WTC11 (cell line): Measurements from ENCODE around the gene PARK7. TPM values are rescaled to one million over a fixed set of nuclear protein-coding genes. Genes with fewer than 3 reads are reported as not detected.

ENCODE experiments used
- ATAC-seq: fragments of 200-7000 bp; cut with Tn5 transposase; 2 replicates; pipeline ENCODE4 v1.10.0; 2021; ENCODE audit warnings: mild to moderate bottlenecking, moderate library complexity
- CTCF ChIA-PET: fragments of 300-600 bp; sonication (Branson Sonifier 250); formaldehyde crosslinking; loops from one replicate; lab custom pipeline; 2021; ENCODE audit warnings: antibody characterized with exemption; lab: Charles Lee
- POLR2A ChIA-PET: fragments of 350-600 bp; sonication (Branson Sonifier 250); formaldehyde crosslinking; loops from one replicate; lab custom pipeline; 2021; ENCODE audit warnings: antibody characterized with exemption; lab: Charles Lee
- DNase-seq: peaks from one replicate; pipeline ENCODE4 v3.0.0; 2021; ENCODE audit warnings: low spot score
- H3K27ac Mint-ChIP-seq: 2 replicates; pipeline ENCODE4 v1.8.0; 2021; ENCODE audit warnings: mixed read lengths
- H3K27me3 Mint-ChIP-seq: 2 replicates; pipeline ENCODE4 v1.8.0; 2021; ENCODE audit warnings: low read depth, mild to moderate bottlenecking, moderate library complexity, mixed read lengths
- H3K36me3 Mint-ChIP-seq: 2 replicates; pipeline ENCODE4 v1.8.0; 2021; ENCODE audit warnings: mixed read lengths
- H3K4me1 Mint-ChIP-seq: 2 replicates; pipeline ENCODE4 v1.8.0; 2022; ENCODE audit warnings: mixed read lengths
- H3K4me3 Mint-ChIP-seq: 2 replicates; pipeline ENCODE4 v1.8.0; 2021; ENCODE audit warnings: mild to moderate bottlenecking, moderate library complexity, mixed read lengths
- H3K9me3 Mint-ChIP-seq: 2 replicates; pipeline ENCODE4 v1.8.0; 2021; ENCODE audit warnings: mixed read lengths
- AR ChIP-seq: fragments of 250-450 bp; sonication (Bioruptor Pico); IDR thresholded peaks from 2 replicates; pipeline ENCODE4 v1.9.0; 2021; ENCODE audit warnings: mild to moderate bottlenecking
- ATF6 ChIP-seq: sonication (generic); formaldehyde crosslinking; IDR thresholded peaks from 2 replicates; pipeline ENCODE4 v1.8.1; 2023; ENCODE audit warnings: mild to moderate bottlenecking, missing genetic modification reagents
- CREM ChIP-seq: sonication (generic); formaldehyde crosslinking; IDR thresholded peaks from 2 replicates; pipeline ENCODE4 v1.8.1; 2022; ENCODE audit warnings: mild to moderate bottlenecking, missing genetic modification reagents, moderate library complexity
- ESRRA ChIP-seq: sonication (generic); formaldehyde crosslinking; IDR thresholded peaks from 2 replicates; pipeline ENCODE4 v1.8.1; 2022; ENCODE audit warnings: mild to moderate bottlenecking, missing genetic modification reagents, borderline replicate concordance
- FOXJ3 ChIP-seq: sonication (generic); formaldehyde crosslinking; IDR thresholded peaks from 2 replicates; pipeline ENCODE4 v1.9.0; 2021; ENCODE audit warnings: missing genetic modification reagents, mild to moderate bottlenecking, borderline replicate concordance
- FOXK1 ChIP-seq: sonication (generic); formaldehyde crosslinking; IDR thresholded peaks from 2 replicates; pipeline ENCODE4 v1.8.0; 2022; ENCODE audit warnings: mild to moderate bottlenecking, moderate library complexity, missing genetic modification reagents
- FOXP1 ChIP-seq: sonication (generic); formaldehyde crosslinking; IDR thresholded peaks from 2 replicates; pipeline ENCODE4 v1.8.0; 2022; ENCODE audit warnings: missing genetic modification reagents, mild to moderate bottlenecking, moderate library complexity, borderline replicate concordance
- FOXP4 ChIP-seq: sonication (generic); formaldehyde crosslinking; IDR thresholded peaks from 2 replicates; pipeline ENCODE4 v1.8.0; 2022; ENCODE audit warnings: mild to moderate bottlenecking, missing genetic modification reagents
- GABPB1 ChIP-seq: sonication (generic); formaldehyde crosslinking; IDR thresholded peaks from 2 replicates; pipeline ENCODE4 v1.8.1; 2023; ENCODE audit warnings: mild to moderate bottlenecking, missing genetic modification reagents
- IRF2 ChIP-seq: sonication (generic); formaldehyde crosslinking; IDR thresholded peaks from 2 replicates; pipeline ENCODE4 v1.8.0; 2022; ENCODE audit warnings: low read depth, missing genetic modification reagents, borderline replicate concordance
- MLX ChIP-seq: sonication (generic); formaldehyde crosslinking; IDR thresholded peaks from 2 replicates; pipeline ENCODE4 v1.8.1; 2023; ENCODE audit warnings: mild to moderate bottlenecking, missing genetic modification reagents, moderate library complexity
- MYBL2 ChIP-seq: sonication (generic); formaldehyde crosslinking; IDR thresholded peaks from 2 replicates; pipeline ENCODE4 v1.8.1; 2023; ENCODE audit warnings: mild to moderate bottlenecking, moderate library complexity, missing genetic modification reagents
- NFYB ChIP-seq: sonication (generic); formaldehyde crosslinking; conservative IDR thresholded peaks from 2 replicates; pipeline ENCODE4 v1.8.0; 2022; ENCODE audit warnings: low read depth, missing genetic modification reagents
- NR3C1 ChIP-seq: sonication (generic); formaldehyde crosslinking; conservative IDR thresholded peaks from 2 replicates; pipeline ENCODE4 v1.8.1; 2023; ENCODE audit warnings: low read depth, mild to moderate bottlenecking, missing genetic modification reagents
- OVOL2 ChIP-seq: fragments of 250-450 bp; sonication (Bioruptor Pico); IDR thresholded peaks from 2 replicates; pipeline ENCODE4 v1.9.0; 2021; ENCODE audit warnings: mild to moderate bottlenecking, borderline replicate concordance
- PRRX2 ChIP-seq: fragments of 250-450 bp; sonication (Bioruptor Pico); IDR thresholded peaks from 2 replicates; pipeline ENCODE4 v1.8.0; 2021; ENCODE audit warnings: mild to moderate bottlenecking
- SP1 ChIP-seq: sonication (generic); formaldehyde crosslinking; conservative IDR thresholded peaks from 2 replicates; pipeline ENCODE4 v1.8.1; 2022; ENCODE audit warnings: missing genetic modification reagents
- TEAD1 ChIP-seq: sonication (generic); formaldehyde crosslinking; IDR thresholded peaks from 2 replicates; pipeline ENCODE4 v1.8.0; 2022; ENCODE audit warnings: mild to moderate bottlenecking, missing genetic modification reagents
- TEAD4 ChIP-seq: sonication (generic); formaldehyde crosslinking; IDR thresholded peaks from 2 replicates; pipeline ENCODE4 v1.8.0; 2022; ENCODE audit warnings: mild to moderate bottlenecking, missing genetic modification reagents
- USF1 ChIP-seq: sonication (generic); formaldehyde crosslinking; IDR thresholded peaks from 2 replicates; pipeline ENCODE4 v1.8.0; 2022; ENCODE audit warnings: mild to moderate bottlenecking, missing genetic modification reagents
- ZBTB43 ChIP-seq: sonication (generic); formaldehyde crosslinking; IDR thresholded peaks from 2 replicates; pipeline ENCODE4 v1.8.1; 2023; ENCODE audit warnings: mild to moderate bottlenecking, missing genetic modification reagents
- ZNF121 ChIP-seq: sonication (generic); formaldehyde crosslinking; IDR thresholded peaks from 2 replicates; pipeline ENCODE4 v1.8.0; 2023; ENCODE audit warnings: missing genetic modification reagents
- ZNF138 ChIP-seq: sonication (generic); formaldehyde crosslinking; conservative IDR thresholded peaks from 2 replicates; pipeline ENCODE4 v1.8.1; 2022; ENCODE audit warnings: mild to moderate bottlenecking, moderate library complexity, missing genetic modification reagents
- ZNF219 ChIP-seq: sonication (generic); formaldehyde crosslinking; IDR thresholded peaks from 2 replicates; pipeline ENCODE4 v1.8.0; 2023; ENCODE audit warnings: missing genetic modification reagents, mild to moderate bottlenecking, borderline replicate concordance
- ZNF232 ChIP-seq: sonication (generic); formaldehyde crosslinking; IDR thresholded peaks from 2 replicates; pipeline ENCODE4 v1.8.0; 2022; ENCODE audit warnings: mild to moderate bottlenecking, missing genetic modification reagents
- ZNF263 ChIP-seq: sonication (generic); formaldehyde crosslinking; IDR thresholded peaks from 2 replicates; pipeline ENCODE4 v1.8.1; 2022; ENCODE audit warnings: low read depth, mild to moderate bottlenecking, moderate library complexity, missing genetic modification reagents
- ZNF317 ChIP-seq: sonication (generic); formaldehyde crosslinking; IDR thresholded peaks from 2 replicates; pipeline ENCODE4 v1.8.1; 2023; ENCODE audit warnings: low read depth, mild to moderate bottlenecking, moderate library complexity, missing genetic modification reagents, borderline replicate concordance
- ZNF423 ChIP-seq: fragments of 250-450 bp; sonication (Bioruptor Pico); IDR thresholded peaks from 2 replicates; pipeline ENCODE4 v2.1.2; 2022; ENCODE audit warnings: mild to moderate bottlenecking, moderate library complexity
- ZNF671 ChIP-seq: fragments of 250-450 bp; sonication (Bioruptor Pico); IDR thresholded peaks from 2 replicates; pipeline ENCODE4 v1.8.0; 2021; ENCODE audit warnings: mild to moderate bottlenecking
- total RNA-seq: library from RNA; stranded (reverse); gene quantifications from 3 replicates; pipeline ENCODE4 v1.2.3, GENCODE V29; 2021

The PARK7 gene
- total RNA-seq, 1 experiment from 2014 or later: 337 TPM

GRCh38 chr1:7964476-7964875, 3.0 kb downstream of the PARK7 start:
- no peaks in the 10 kb centered on the region for H3K9me3 Mint-ChIP-seq
- H3K4me1 Mint-ChIP-seq: peaks cover 11% of the 10 kb centered on the region; the same call in 1 of the 2 replicates
- H3K27me3 Mint-ChIP-seq: no peaks in the 10 kb centered on the region
- no peak for ATAC-seq
- ChIA-PET POLR2A (no interaction called here), CTCF (no interaction called here)
- DNase-seq: no peak
- peaks cover 51% of the 10 kb centered on the region for H3K36me3 Mint-ChIP-seq
- no peak for TF ChIP-seq FOXP1 (CRISPR knock-in tag)
- TF ChIP-seq ZBTB43 (CRISPR knock-in tag): no peak
- TF ChIP-seq TEAD4 (CRISPR knock-in tag): no peak
- TF ChIP-seq FOXP4: no peak
- TF ChIP-seq ZNF219 (CRISPR knock-in tag): no peak
- TF ChIP-seq ZNF317 (CRISPR knock-in tag): no peak
- no peak for TF ChIP-seq GABPB1 (CRISPR knock-in tag)
- no peak for TF ChIP-seq ZNF138 (CRISPR knock-in tag)
- no peak for TF ChIP-seq PRRX2 (CRISPR knock-in tag)
- no peak for TF ChIP-seq ZNF263 (CRISPR knock-in tag)
- TF ChIP-seq ZNF671: no peak
- no peak for TF ChIP-seq FOXJ3
- TF ChIP-seq ZNF423: no peak
- no peak for TF ChIP-seq NFYB (CRISPR knock-in tag)
- no peak for TF ChIP-seq TEAD1 (CRISPR knock-in tag)
- no peak for TF ChIP-seq AR
- no peak overlapping the region for H3K4me3 Mint-ChIP-seq
- H3K27ac Mint-ChIP-seq: no peak overlapping the region

- ChIA-PET CTCF (no interaction called here), POLR2A (no interaction called here)
- H3K36me3 Mint-ChIP-seq: peaks cover 74% of the 10 kb centered on the region
- ATAC-seq (no peak), DNase-seq (no peak)
- TF ChIP-seq SP1 (CRISPR knock-in tag) (no peak), CREM (CRISPR knock-in tag) (no peak), USF1 (CRISPR knock-in tag) (no peak), TEAD4 (CRISPR knock-in tag) (no peak), TEAD1 (CRISPR knock-in tag) (no peak), FOXK1 (CRISPR knock-in tag) (no peak), ZNF232 (CRISPR knock-in tag) (no peak), MYBL2 (CRISPR knock-in tag) (no peak), OVOL2 (CRISPR knock-in tag) (no peak), MLX (CRISPR knock-in tag) (no peak), ZNF121 (CRISPR knock-in tag) (no peak), ATF6 (CRISPR knock-in tag) (no peak), ZNF138 (CRISPR knock-in tag) (no peak), ZNF317 (CRISPR knock-in tag) (no peak), IRF2 (no peak), ESRRA (no peak), NR3C1 (CRISPR knock-in tag) (no peak)
- peaks cover 3% of the 10 kb centered on the region; the same call in 1 of the 2 replicates for H3K4me1 Mint-ChIP-seq
- no peaks in the 10 kb centered on the region for H3K27me3 Mint-ChIP-seq
- H3K27ac Mint-ChIP-seq: no peak overlapping the region
- H3K4me3 Mint-ChIP-seq: no peak overlapping the region
- H3K9me3 Mint-ChIP-seq: no peaks in the 10 kb centered on the region
Measured at GRCh38 chr1:7967196-7967595, 5.7 kb downstream of the PARK7 start.
